ENCODE results near the gene ZBTB16. TPM values are rescaled to one million over a fixed set of nuclear protein-coding genes. Genes with fewer than 3 reads are reported as not detected.

The ZBTB16 gene
- total and polyA plus RNA-seq, 9 donors = 12.7 to 160 (median 68.7) TPM

DNA sequence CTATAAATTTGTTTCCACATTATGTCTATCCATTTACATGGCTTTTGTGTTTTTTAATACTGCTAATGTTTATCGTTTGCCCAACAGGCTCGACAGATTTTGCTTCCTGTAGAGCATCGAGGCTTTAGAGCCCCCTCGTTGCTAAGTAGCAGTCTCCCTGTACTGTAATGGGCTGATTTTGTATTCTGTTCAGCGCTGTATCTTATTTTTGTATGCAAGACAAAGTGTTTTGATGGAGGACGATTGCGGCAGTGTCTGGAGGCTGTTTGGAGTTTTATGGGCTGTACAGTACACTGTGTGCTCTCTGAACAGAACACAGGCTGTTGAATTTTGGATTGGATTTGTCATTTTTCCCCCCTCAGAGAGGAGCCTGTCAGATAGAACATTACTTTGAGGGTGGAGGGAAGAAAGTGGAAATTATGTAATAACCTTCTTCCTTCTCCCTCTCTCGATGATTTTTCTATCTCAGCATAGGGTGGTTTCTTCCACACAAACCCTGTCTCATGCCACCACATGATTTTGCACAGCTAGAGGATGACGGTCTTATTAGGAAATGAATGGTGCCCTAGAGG lies 104.4 kb downstream of the ZBTB16 start:
- peak overlapping the region; percentile 15 for H3K4me3 ChIP-seq
- no peaks in the 10 kb centered on the region for H3K36me3 ChIP-seq
- intact Hi-C loops (cut with DNase I) = loop anchor here in 3 of 4 donors (2.0 to 5.0 kb wide), 4 partner anchors 15 to 102 kb away; no protein-coding TSS in a partner anchor
- WGBS, 3 donors = 6 to 9% (median 9%) methylated on average over 9 of the region's 9 CpGs
- peak overlapping the region; percentile 85 to 89 for H3K27ac ChIP-seq
- no peaks in the 10 kb centered on the region for H3K9me3 ChIP-seq
- TF ChIP-seq EP300 (IDR thresholded peaks at IDR 0.05) = peak; percentile 96
- TF ChIP-seq POLR2A (IDR thresholded peaks at IDR 0.05) = no peak
- H3K4me1 ChIP-seq (ENCODE audit: insufficient read depth) = peaks cover 65% of the 10 kb centered on the region
- DNase-seq = peak in 2 of 5 donors; percentile 52 to 74
- no peaks in the 10 kb centered on the region for H3K27me3 ChIP-seq

DNA sequence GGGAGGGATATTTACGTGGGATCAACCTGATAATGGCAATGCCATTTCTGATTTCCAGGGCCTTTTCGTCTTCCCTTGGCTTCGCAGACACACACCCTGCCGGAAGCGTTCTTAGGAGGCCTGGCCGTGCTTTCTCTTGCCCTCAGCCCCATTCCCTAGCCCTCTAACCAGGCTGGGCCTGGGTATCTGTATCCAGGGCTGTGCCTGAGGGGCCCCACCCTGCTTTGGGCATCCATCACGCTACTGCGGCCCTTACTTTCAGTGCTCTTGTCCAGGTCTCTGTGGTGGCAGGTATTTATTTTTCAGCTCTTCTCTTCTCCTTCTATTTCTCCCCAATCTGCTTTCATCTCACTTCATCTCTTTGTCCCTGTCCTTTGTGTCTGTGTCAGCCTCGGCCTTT lies 105.0 kb downstream of the ZBTB16 start:
- WGBS, 3 donors = 89 to 92% (median 89%) methylated on average over 9 of the region's 9 CpGs
- H3K4me3 ChIP-seq = no peak overlapping the region
- intact Hi-C loops (cut with DNase I) = loop anchor here in 3 of 4 donors (5.0 kb wide), 3 partner anchors 52 to 102 kb away; no protein-coding TSS in a partner anchor

DNA sequence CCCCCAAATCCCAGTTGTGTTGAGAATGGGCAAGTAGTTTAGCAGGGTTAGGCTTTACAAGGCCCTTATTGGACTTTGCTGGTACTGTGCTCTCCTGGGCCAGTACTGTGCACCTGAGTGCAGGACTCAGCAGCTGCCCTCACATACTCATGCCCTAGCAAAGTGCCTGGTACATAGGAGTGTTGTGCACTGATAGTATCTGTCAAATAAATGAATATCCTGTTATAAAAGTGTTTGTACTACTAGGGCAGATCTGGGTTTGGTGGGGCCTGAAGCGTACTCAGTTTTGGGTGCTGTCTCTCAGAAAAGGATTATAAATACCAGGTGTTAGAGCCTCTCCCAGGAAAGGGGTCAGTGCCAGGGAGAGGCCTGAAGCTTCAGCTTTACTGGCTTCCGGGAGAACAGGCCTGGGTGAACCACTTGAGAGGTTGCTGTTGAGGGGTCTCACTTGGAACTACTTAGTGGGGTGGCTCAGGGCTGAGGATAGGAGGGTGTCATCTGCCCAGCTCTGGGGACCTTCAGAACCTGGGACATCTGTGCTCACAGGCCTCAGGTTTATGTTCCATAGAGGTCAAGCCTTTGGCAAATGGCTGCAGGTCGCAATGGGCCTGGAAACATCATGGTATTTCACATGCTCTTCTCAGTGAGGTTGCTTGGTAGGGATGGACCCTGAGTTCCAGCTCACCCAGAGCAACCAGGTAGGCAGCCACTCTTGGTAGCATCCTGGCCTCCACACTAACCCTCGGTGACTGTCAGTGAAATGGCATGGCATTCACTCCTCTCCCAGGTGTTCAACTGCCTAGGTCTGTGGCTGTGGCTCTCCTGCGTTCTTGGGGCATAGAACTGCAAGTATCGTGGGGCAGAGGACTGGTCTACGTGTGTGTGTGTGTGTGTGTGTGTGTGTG lies 106.1 kb downstream of the ZBTB16 start:
- Histone ChIP-seq H3K4me1 (ENCODE audit: insufficient read depth) (peaks cover 72% of the 10 kb centered on the region), H3K27ac (peak overlapping the region; percentile 85 to 89), H3K4me3 (no peak overlapping the region), H3K9me3 (no peaks in the 10 kb centered on the region), H3K27me3 (no peaks in the 10 kb centered on the region), H3K36me3 (no peaks in the 10 kb centered on the region)
- WGBS, 3 donors = 92 to 97% (median 93%) methylated on average over 6 to 7 of the region's 7 CpGs
- intact Hi-C loops (cut with DNase I) = no loop called here
- TF ChIP-seq, protein P1, sequence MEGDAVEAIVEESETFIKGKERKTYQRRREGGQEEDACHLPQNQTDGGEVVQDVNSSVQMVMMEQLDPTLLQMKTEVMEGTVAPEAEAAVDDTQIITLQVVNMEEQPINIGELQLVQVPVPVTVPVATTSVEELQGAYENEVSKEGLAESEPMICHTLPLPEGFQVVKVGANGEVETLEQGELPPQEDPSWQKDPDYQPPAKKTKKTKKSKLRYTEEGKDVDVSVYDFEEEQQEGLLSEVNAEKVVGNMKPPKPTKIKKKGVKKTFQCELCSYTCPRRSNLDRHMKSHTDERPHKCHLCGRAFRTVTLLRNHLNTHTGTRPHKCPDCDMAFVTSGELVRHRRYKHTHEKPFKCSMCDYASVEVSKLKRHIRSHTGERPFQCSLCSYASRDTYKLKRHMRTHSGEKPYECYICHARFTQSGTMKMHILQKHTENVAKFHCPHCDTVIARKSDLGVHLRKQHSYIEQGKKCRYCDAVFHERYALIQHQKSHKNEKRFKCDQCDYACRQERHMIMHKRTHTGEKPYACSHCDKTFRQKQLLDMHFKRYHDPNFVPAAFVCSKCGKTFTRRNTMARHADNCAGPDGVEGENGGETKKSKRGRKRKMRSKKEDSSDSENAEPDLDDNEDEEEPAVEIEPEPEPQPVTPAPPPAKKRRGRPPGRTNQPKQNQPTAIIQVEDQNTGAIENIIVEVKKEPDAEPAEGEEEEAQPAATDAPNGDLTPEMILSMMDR (IDR thresholded peaks at IDR 0.05) = no peak
- TF ChIP-seq EP300 (IDR thresholded peaks at IDR 0.05) = no peak
- no peak for TF ChIP-seq POLR2A (IDR thresholded peaks at IDR 0.05)
- no peak for DNase-seq

More for the DNA sequence above, 105.0 kb downstream of the ZBTB16 start:
- TF ChIP-seq, protein P1 (IDR thresholded peaks at IDR 0.05) = no peak
- TF ChIP-seq EP300 (IDR thresholded peaks at IDR 0.05) (no peak), POLR2A (IDR thresholded peaks at IDR 0.05) (no peak)
- Histone ChIP-seq H3K4me1 (ENCODE audit: insufficient read depth) (peaks cover 66% of the 10 kb centered on the region), H3K36me3 (no peaks in the 10 kb centered on the region), H3K27me3 (no peaks in the 10 kb centered on the region), H3K27ac (peak overlapping the region; percentile 85 to 89), H3K9me3 (no peaks in the 10 kb centered on the region)
- DNase-seq = no peak

DNA sequence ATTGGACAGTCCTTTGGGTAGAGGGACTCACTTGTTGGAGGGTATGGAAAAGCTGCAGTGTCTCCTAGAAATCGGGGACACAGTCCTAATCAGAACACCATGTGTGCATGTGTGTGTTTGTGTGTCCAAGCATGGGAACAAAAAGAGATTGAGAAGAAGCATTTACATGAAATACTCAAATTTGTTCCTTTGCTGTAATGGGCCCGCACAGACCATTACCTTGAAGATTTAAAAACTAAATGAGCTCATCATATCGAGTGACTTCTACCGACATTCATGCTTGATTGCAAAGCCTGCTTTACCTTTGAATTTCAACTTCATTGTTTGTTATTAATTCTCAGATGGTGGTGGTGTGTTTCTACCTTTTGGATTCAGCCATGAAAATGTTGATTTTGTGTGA lies 106.9 kb downstream of the ZBTB16 start:
- intact Hi-C loops (cut with DNase I) = no loop called here
- 49 to 61% (median 59%) methylated on average over 4 of the region's 4 CpGs for WGBS, 3 donors
- no peak for DNase-seq
- no peaks in the 10 kb centered on the region for H3K9me3 ChIP-seq
- peak overlapping the region; percentile 65 to 89 for H3K27ac ChIP-seq
- H3K4me3 ChIP-seq = no peak overlapping the region
- peaks cover 72% of the 10 kb centered on the region for H3K4me1 ChIP-seq (ENCODE audit: insufficient read depth)
- no peaks in the 10 kb centered on the region for H3K36me3 ChIP-seq
- no peaks in the 10 kb centered on the region for H3K27me3 ChIP-seq
- TF ChIP-seq, protein P1 (IDR thresholded peaks at IDR 0.05) = no peak
- TF ChIP-seq EP300 (IDR thresholded peaks at IDR 0.05) = no peak
- TF ChIP-seq POLR2A (IDR thresholded peaks at IDR 0.05) = no peak

Measured in ovary (tissue), 9 donors.